GM11168 (cell line): ENCODE data around the gene RBPJ.

ENCODE experiments used
- in situ Hi-C: fragments of 300-500 bp; cut with MboI; formaldehyde crosslinking; loops from one replicate; pipeline ENCODE4 v1.12.0; 2022; ENCODE audit warnings: low sequenced_read_pairs; ENCODE audit not compliant: unreplicated experiment

Gene RBPJ

GRCh38 chr4:26474551-26474950, 153.7 kb downstream of the RBPJ start:
- in situ Hi-C loops = loop anchor here (25.0 kb wide), 2 partner anchors 238 to 388 kb away; partner anchors contain the start of gene STIM2

- in situ Hi-C loops = no loop called here
Observed at GRCh38 chr4:26475716-26476115, 154.9 kb downstream of the RBPJ start.

GRCh38 chr4:26476545-26476944, 155.7 kb downstream of the RBPJ start:
- in situ Hi-C loops = no loop called here

- in situ Hi-C loops = no loop called here
Observed at GRCh38 chr4:26478330-26478729, 157.5 kb downstream of the RBPJ start.

GRCh38 chr4:26482508-26483462, 162.0 kb downstream of the RBPJ start:
- in situ Hi-C loops = no loop called here

GRCh38 chr4:26484032-26484515, 163.3 kb downstream of the RBPJ start:
- in situ Hi-C loops = no loop called here

- in situ Hi-C loops = no loop called here
Observed at GRCh38 chr4:26484516-26484915, 163.7 kb downstream of the RBPJ start.
